ENCODE measurements around the gene ZNF217.
"Not testable (repeated sequence)": the region's sequence is repeated elsewhere in the genome, so short reads cannot be mapped to it uniquely, and the experiment has no call there.

Gene ZNF217

DNA sequence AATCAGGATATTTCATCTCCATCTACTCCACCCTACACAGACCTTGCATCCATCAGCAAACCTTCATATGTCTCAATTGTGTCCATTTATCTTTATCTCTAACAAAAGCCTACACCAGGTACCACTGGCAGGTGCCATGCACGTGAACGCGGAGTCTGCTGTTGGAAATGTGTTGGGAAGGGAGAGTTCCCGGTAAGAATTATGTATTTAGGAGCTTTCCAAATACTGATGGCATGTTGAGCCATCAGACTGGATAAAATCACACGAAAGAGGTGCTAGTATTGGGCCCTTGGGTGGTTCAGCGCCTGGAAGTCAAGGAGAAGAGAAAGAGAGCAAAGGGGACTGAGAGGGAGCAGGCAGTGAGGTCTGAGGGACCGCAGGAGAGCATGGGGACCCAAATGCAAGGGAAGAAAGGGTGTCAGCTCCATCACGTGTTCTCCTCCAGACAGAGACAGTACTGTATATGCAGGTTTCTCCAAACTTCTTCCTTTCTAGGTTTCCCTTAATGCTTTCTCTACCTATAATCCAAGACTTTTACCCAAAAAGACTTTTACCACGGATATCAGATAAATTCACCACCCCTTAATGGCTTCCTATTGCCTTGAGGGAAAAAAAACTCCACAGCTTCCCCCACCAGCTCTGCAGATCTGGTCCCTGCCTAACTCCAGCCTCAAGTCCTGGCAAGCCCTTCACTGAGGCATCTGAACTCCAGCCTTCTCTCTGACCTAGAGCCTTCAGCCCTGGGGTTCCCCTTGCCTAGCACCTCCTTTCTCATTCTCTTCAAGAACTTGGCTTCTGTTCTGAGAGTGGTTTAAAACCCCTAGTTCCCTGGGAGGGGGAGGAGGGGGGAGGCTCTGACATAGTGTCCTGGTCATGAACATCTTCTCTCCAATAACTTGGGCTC is 4.8 kb upstream of the ZNF217 start:
- DNase-seq (ENCODE audit: low read depth in 2 of 2) = no peak

DNA sequence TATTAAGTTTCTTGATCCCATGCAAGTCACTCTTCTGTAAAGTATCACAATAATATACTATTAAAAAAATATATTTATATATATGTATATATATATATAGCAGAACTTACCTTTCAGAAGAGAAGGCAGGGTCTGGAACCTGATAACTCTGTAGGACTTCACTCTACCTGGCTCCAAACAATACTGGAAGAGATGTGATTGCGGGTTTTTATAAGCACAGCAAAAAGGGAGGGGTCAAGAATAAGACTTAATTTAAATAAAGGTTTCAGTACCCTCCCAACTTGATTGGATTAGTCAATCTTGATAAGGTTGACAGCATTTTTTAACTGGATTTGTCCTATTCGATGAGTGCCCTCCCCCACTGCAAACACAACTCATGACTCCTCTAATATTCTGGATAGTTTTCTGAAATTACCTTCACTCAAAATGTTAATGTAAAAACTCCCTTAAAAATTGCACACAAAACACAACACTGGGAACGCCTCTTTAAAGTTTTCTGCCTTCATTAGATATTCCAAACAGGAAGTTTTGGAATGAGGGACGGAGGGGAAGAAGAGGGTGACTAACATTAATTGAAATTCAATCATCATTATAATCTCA is 4.0 kb upstream of the ZNF217 start:
- DNase-seq (ENCODE audit: low read depth in 2 of 2) = no peak

DNA sequence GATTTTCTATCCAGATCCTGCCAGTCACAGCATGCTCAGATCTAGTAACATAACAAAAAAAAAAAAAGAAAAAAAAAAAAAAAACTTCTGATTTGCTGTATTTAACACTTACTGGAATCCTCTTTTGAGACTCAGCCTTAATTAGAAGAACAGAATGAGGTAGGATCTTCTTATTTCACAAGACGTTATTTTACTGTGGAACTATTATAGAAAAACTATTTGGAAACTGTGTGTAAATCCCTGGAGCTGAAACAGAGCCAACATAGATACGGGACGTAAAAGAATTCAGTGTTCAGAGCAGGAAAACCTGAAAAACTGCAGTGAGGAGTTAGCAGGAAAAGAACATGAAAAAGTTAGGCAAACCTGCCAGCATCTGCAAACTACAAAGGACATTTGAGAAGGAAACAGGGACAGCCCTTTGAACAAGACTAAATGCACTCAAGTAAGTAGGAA is 3.4 kb upstream of the ZNF217 start:
- DNase-seq (ENCODE audit: low read depth in 2 of 2) = no peak

DNA sequence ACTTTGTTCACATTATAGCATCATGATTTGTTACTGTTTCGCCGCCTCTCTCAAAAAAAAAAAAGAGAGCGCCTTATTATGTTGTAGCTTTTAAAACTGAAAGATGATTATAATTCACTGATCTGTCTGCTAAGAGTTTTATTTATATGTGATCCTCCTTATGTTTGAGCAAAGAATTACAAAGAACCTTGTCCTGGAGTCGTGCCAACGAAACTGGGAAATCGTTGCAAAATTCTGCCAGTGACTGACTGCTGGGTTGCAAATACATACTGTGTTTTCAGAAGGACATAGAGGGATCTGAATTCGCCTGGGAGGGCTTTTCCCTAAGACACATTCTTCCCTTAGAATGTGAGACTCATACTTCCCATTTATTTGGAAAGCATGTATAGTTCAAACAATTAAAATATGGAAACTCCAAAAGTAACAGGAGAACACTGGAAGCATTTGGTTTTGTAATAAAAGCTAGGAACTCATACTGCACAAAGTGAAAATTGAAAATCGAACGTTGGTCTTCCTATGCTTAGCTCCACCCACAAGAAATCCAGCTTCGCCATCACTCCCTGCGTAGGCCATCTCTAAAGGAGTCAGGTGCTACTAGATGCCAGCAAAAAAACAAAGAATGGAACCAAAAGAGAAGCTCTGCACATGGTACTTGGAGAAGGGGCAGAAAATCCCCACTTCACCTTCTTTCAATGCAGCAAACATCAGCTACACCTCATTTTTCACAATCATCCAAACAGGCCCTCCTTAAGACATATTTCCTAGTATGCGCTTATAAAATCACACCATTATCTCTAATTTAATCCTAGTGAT is 2.8 kb upstream of the ZNF217 start:
- not testable (repeated sequence) for DNase-seq (ENCODE audit: low read depth in 2 of 2)

DNA sequence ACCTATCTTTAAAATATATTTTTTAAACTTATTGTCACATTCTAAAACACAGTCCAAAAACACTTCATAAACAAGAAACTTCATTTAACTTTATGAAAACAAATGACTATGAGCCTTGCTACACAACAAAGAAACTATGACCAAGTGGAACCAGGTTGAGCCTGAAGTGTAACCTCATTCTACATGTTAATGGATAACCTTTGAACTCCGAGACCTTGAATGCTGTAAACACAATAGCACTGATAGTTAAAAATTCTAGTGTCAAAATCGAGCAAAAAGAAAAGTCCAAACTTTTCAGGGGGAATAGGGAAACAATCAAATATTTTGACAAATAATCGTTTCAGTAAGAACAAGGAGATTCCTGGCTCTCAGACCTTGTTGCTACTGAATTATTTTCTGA is 2.1 kb upstream of the ZNF217 start:
- not testable (repeated sequence) for DNase-seq (ENCODE audit: low read depth in 2 of 2)

DNA sequence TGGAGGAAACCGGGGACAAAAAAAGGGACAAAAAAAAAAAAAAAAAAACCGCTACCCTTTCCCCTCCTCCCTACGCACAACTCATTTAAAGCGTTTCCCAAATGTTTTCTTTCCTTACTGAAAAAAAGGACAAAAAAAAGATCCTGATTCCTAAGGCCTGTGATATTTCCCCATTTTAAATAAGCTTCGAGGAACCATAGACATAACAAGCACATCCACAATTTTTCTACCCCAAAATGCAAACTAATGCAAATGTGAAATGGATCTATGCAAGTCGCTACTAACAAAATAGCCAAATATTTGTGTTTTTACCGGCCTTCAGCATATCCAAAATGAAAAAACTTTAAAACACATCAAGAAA is 1.4 kb upstream of the ZNF217 start:
- DNase-seq (ENCODE audit: low read depth in 2 of 2) = no peak

DNA sequence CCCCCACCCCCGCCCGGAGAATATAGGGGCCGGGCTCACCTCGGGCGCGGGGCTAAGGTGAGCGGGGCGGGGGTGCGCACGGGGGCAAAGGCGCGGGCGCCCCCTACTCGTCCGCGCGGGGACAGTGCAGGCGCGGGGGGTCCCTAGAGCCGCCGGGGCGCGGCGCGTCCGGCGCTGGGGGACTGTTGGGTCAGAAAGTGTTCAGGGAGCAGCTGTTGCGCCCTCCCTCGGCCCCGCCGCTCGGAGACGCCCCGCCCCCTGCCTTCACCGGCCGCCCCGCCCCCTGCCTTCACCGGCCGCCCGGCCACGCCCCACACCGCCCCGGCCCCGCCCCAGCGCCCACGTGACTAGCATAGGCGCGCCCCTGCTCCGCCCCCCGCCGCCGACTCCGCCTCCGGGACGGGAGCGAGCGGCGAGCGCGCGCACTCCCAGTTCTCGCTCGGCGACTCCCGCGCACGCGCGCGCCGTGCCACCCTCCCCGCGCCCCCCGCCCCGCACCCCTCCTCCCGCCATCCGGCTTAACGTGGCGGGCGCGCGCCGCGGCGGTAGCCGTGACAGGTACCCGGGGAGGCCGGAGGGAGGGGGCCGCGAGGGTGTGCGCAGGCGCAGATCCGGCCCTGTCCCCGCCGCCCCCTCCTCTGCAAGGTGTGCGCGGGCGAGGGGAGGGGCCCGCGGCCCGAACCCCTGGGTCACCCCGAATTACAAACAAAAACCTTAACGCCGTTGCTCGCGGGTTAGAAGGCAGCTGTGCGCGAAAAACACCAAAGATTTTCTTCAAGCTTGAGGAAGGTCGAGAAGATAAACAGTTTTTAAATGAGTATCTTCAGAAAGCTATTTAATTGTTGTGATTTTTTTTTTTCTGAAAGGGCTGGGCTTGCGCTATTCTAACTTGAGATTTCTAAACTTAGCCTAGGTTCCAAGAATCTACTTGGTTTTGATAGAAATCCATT is 704 bp upstream of the ZNF217 start:
- DNase-seq (ENCODE audit: low read depth in 2 of 2) = peak; percentile 93 to 95

DNA sequence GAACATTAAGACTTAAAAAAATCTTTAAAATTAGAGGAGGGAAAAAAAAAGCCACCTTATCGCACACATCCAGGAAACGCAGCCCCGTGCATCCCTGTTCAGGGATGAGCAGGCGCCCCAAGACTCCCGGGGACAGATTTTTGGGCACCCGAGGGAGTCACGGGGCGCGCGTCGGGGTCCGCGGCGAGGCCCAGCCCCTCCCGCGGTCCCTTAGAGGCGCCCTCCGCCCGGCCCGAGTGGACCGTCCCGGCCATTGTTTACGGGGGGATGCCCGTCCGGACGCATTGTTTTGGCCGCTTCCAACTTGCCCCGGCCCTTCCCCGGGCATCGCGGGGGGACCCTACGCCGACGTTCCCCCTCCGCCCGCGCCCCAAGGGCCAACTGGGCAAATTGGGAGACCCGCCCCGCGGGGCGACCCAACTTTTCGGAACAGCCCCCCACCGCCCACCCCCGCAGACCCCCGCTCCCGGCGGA is 610 bp downstream of the ZNF217 start:
- DNase-seq (ENCODE audit: low read depth in 2 of 2) = no peak

DNA sequence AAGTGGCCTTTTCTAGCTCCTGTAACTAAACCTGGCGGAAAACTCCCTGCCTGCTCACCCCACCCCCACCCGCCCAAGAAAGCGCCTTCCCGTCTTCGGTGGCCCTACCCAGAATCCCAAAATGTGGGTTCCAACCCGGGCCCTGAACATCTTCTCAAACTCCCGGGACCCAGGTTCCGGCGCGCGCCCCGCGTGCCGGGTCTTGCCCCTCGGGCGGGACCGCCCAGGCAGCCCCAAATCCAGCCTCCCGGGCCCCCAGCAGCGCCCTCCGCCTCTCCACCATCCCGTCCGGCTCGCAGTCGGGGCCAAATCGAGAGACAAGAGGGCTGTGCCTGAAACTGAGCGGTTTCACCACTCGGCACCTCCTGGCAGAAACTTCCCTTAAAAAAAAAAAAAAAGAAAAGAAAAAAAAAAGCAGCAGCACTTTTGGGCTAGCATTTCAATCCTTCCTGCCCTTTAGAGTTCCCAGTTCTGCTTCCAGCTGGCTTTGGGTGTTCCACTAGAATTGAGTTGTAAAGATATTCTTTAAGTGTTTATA is 1.1 kb downstream of the ZNF217 start:
- DNase-seq (ENCODE audit: low read depth in 2 of 2) = not testable (repeated sequence)

DNA sequence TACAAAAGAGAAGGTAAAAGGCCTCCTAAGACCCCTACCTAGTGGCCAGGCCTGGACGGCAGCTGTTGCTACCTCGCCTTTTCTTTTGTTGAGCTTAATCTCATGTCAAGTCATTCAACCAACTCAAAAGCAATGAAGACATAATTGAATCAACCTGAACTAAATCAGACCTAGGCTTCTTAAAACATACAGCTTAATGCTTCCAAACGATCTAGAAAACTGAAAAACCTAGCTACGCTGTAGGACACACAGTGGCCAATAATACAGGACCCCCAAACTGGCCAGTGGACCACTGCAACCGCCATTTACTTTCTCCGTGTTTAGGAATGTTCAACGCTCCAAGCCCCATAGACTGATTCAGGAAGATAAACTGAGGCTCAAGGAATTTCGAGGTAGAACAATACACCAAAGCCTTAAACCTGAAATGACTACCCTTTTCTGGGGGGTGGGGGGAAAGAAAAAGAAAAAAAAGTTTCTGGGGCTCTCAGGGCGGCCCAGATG is 1.6 kb downstream of the ZNF217 start:
- DNase-seq (ENCODE audit: low read depth in 2 of 2) = not testable (repeated sequence)

DNA sequence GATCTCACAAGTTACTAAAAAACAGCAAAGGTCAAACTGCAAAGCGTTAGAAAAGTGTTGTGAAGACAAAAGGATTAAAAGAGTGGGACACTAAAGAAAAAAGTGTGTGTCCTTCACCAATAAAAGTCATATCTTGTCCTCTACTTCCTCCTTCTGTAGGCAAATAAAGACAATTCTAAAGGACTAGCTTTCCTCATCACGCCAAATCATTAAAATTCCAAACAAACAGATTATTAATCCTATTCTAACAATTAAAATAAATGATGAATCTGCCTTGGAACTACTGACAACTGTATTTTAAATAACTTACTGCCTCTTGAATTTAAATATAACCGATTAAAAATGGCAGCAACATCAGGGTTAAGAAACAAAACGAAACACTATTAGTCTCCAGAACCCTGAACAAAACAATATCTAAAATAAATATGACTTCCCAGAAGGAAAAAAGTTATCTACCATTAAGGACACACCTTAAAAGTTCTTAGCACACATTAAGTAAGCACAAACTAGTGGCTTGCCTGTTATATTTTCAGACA is 2.4 kb downstream of the ZNF217 start:
- DNase-seq (ENCODE audit: low read depth in 2 of 2) = not testable (repeated sequence)

DNA sequence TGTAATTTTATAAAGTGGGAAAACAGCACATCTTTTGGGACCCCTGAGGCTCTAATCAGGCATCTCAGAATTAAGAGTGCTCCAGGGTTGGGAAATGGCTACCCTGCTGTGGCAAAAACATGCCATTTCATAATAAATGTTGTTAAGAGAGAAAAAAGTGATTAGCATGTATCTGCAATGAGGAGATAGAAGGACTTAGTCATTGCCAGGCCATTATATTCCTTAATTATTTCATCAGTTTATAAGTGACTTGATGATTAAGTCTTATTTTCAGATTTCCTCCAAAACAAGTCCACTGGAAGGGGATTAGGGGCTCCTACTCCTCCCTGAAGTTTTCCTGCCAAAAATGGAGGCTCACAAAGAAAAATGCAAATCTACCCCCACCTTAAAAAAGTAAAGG is 3.0 kb downstream of the ZNF217 start:
- not testable (repeated sequence) for DNase-seq (ENCODE audit: low read depth in 2 of 2)

DNA sequence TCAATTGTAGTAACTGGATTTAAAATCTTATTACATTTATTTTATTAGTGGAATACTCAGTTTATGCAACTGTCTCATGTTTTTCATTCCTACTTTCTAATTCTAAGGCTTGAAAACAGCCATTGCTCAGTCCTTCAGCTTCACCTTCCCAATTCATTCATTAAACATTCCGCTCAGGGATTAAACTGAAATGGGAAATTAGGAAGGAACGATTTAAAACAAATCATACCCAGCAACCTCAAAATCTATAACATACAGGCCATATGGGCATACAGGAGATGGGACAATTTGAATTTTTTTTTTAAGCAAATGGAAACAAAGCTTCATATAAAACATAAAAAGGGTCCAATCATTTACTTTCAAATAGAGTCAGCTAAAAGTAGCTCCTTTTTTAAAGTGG is 3.5 kb downstream of the ZNF217 start:
- not testable (repeated sequence) for DNase-seq (ENCODE audit: low read depth in 2 of 2)

DNA sequence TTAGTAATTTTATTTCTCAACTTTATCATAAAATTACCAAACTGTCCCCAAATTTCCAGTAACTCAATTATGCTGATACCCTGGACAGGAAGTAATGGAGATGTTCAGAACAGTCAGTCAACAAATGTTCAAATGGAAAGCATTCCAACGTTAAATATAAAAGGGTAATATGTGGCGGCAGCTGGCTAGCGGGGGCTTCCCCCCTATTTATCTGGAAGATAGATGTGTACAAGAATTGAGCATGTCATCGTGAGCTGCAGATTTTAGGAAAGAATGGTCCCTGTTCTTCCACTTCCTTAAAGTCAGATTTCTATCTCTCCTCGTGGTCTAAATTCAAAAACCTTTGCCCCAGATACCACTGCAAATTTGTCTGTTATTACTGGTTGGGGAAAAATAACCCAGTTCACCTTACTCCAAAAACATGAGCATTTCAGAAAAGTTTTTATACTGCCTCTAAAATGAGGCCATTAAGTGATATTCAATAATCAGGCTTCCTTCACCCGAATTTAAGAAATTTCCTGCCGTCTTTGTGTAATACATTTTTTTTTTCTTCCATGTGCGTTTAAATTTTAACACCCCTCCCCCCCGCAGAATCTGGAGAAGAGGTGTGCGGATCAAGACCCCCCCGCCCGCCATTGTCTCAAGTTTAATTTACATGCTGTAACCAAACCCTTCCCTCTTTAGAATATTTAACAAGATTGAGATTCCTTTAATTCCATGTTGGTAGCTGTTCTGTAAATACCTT is 4.1 kb downstream of the ZNF217 start:
- not testable (repeated sequence) for DNase-seq (ENCODE audit: low read depth in 2 of 2)

DNA sequence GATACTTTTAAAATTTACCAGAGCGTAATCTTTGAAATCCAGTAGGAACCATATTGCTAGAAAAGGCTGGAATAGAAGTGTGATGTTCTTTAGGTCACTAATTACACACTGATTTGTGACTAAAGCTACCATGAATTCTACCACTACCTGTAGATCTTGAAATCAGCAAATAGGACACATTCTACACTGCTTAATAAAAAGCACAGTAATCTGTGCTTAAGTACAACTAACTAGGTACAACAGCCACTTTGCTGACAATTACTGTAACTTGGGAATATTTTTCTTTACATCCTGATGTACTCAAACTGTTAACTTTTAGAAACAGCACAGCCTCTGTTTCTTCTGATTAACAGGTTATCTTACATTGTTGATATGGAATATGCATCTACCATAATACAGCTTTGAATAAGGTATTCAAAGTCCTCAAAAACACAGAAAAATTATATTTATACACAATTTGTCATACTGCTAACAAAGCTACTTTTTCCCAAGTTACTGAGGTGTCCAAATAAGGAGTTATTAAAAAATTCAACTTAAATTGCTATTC is 6.4 kb downstream of the ZNF217 start:
- not testable (repeated sequence) for DNase-seq (ENCODE audit: low read depth in 2 of 2)

DNA sequence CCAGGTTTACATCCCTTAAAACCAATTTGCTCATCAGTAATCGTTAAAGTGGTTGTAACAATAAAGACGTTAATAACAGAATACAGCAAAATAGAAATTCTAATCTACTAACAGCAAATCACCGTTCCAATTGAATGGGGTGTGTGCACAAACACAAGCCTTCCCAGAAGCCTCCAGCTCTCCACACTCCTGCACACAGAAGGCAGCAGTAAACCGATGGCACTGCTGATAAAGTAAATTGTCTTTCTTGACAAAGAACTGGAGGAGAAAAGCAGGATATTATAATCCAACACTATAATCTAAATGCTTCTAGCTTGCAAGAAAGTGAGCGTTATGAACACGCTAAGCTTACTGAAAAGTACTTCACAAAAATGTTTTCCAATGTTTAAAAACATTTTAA is 7.0 kb downstream of the ZNF217 start:
- no peak for DNase-seq (ENCODE audit: low read depth in 2 of 2)

DNA sequence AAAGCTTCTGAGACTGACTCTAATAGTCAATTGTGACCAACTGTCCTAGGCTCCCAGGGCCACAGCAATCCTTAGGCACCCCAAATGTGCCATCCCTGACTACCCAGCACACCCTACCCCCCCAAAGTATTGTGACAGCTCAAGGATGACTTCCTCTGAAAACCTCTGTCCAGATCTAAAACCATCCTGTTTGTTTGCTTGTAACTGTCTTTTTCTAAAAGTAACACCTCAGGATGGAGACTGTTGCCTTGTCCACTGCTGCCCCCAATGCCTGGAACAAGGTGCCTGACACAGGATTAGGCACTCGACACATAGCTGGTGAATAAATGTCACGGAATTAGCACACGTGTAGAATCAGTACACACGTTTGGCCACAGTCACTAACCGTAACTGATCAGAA is 7.7 kb downstream of the ZNF217 start:
- not testable (repeated sequence) for DNase-seq (ENCODE audit: low read depth in 2 of 2)

DNA sequence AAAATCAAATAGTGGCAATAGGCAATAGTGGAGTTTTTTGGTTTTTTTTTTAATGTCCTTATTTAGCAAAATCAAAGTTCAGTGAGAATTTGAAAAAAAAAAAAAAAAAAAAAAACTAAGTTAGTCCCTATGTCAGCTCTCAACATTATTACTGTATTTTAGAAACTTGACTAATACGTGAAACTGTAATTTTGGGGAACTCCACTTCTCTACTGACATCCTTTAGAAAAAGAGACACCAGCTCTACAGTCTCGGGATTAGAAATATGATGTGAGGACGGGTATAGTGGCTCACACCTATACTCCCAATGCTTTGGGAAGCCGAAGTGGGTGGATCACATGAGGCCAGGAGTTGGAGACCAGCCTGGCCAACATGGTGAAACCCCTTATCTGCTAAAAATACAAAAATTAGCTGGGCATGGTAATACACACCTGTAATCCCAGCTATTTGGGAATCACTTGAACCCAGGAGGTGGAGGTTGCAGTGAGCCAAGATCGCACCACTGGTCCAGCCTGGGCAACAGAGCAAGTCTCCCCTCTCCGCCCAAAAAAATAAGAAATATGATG is 8.6 kb downstream of the ZNF217 start:
- DNase-seq (ENCODE audit: low read depth in 2 of 2) = not testable (repeated sequence)

DNA sequence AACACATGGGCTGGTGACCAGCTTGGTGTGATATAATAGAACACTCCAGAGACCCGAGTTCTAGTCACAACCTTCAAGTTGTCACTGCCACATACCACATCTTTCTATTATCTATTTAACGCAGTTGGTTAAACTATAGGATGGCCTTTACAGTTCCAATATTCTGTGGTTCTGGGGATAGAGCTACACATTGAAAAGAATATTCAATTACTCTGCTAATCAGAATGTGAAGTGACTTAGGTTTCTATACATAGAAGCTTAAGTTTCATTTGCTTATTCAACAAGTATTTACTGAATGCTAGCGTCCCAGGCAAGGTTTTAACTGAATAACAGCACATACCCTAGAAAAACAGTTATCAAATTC is 9.1 kb downstream of the ZNF217 start:
- not testable (repeated sequence) for DNase-seq (ENCODE audit: low read depth in 2 of 2)
